Activated T-cell treated with anti-CD3 and anti-CD28 coated beads, Interleukin-2, amount 50 U/mL, for 72 hours (primary cell): ENCODE results near the gene PEX10. TPM values are rescaled to one million over a fixed set of nuclear protein-coding genes. Genes with fewer than 3 reads are reported as not detected.

ENCODE experiments used
- ATAC-seq, 2 donors: fragments of 150-1000 bp; cut with Tn5 transposase; replicated peaks in 1 of 2; 2 replicates each; pipeline ENCODE4 v1.10.0; 2021; ENCODE audit warnings: moderate library complexity in 2 of 2, mild to moderate bottlenecking in 1 of 2
- DNase-seq, 2 donors: peaks; one replicate each; pipeline ENCODE4 v3.0.0; 2021 to 2022; ENCODE audit warnings: mixed read lengths in 1 of 2
- H3K27ac Mint-ChIP-seq: one replicate; pipeline ENCODE4 v1.8.0; 2022; ENCODE audit warnings: mild to moderate bottlenecking, moderate library complexity, mixed read lengths
- H3K27me3 Mint-ChIP-seq: one replicate; pipeline ENCODE4 v1.8.0; 2022; ENCODE audit warnings: low read depth, mixed read lengths
- H3K36me3 Mint-ChIP-seq, 2 donors: one replicate each; pipeline ENCODE4 v1.8.0; 2022; ENCODE audit warnings: mixed read lengths in 2 of 2, mild to moderate bottlenecking in 1 of 2; ENCODE audit not compliant: insufficient read depth in 2 of 2
- H3K4me1 Mint-ChIP-seq: one replicate; pipeline ENCODE4 v1.8.0; 2022; ENCODE audit warnings: low read depth, mixed read lengths
- H3K4me3 Mint-ChIP-seq, 2 donors: one replicate each; pipeline ENCODE4 v1.8.0; 2022; ENCODE audit warnings: mild to moderate bottlenecking in 2 of 2, mixed read lengths in 2 of 2, moderate library complexity in 2 of 2
- H3K9me3 Mint-ChIP-seq, 2 donors: one replicate each; pipeline ENCODE4 v1.8.0; 2022; ENCODE audit warnings: mixed read lengths in 2 of 2
- total RNA-seq, 2 donors: library from RNA; stranded (reverse); gene quantifications; one replicate each; pipeline ENCODE4 v1.2.3, GENCODE V29; 2022

The PEX10 gene
- total RNA-seq, 2 donors from 2014 or later: 10.2 to 11.4 TPM

GRCh38 chr1:2374252-2375155, 37.9 kb downstream of the PEX10 start:
- DNase-seq (no peak), ATAC-seq (no peak)
- H3K4me3 Mint-ChIP-seq: no peak overlapping the region
- H3K9me3 Mint-ChIP-seq: no peaks in the 10 kb centered on the region
- no peak overlapping the region for H3K27ac Mint-ChIP-seq
- H3K36me3 Mint-ChIP-seq: no peaks in the 10 kb centered on the region
- H3K27me3 Mint-ChIP-seq: no peaks in the 10 kb centered on the region
- H3K4me1 Mint-ChIP-seq: no peaks in the 10 kb centered on the region

DNA sequence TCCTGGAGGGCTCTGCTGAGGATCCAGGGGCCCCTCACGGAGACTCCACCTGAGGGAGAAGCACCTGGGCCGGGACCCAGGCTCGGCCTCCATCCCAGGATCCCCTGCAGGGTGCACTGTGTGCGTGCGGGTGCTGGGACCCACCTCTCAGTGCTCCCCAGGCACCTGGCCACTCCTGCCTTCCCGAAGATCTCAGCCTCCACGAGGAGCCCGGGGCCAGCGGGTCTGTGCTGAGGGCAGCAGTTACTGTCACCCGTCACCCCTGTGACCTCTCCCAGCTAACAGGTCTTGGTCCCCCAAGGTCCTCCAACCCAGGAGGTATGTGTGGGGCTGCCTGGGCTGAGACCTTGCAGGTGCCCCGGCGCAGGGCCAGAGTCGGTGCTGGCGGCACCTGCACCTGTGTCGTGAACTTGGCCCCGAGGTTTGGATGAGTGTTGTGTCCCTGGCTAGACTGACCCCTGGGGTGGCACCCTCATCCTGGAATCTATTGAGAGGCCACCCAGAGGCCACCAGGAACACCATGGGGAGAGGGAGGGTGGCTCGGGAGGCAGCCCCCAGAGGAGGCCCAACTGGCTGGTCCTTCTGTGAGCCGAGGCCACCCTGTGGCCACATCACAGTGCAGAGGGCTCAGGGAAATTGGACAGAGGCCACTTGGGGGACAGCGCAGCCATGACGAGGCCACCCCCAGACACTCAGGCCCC, 38.7 kb downstream of the PEX10 start:
- Mint-ChIP-seq H3K4me1 (no peaks in the 10 kb centered on the region), H3K27ac (no peak overlapping the region), H3K27me3 (no peaks in the 10 kb centered on the region), H3K36me3 (no peaks in the 10 kb centered on the region), H3K4me3 (no peak overlapping the region), H3K9me3 (no peaks in the 10 kb centered on the region)
- DNase-seq (no peak), ATAC-seq (no peak)

GRCh38 chr1:2372551-2373490, 39.5 kb downstream of the PEX10 start:
- no peaks in the 10 kb centered on the region for H3K4me1 Mint-ChIP-seq
- DNase-seq (no peak), ATAC-seq (no peak)
- H3K9me3 Mint-ChIP-seq: no peaks in the 10 kb centered on the region
- H3K36me3 Mint-ChIP-seq: no peaks in the 10 kb centered on the region
- no peaks in the 10 kb centered on the region for H3K27me3 Mint-ChIP-seq
- no peak overlapping the region for H3K4me3 Mint-ChIP-seq
- no peak overlapping the region for H3K27ac Mint-ChIP-seq

GRCh38 chr1:2368053-2368744, 44.2 kb downstream of the PEX10 start:
- H3K4me1 Mint-ChIP-seq: no peaks in the 10 kb centered on the region
- H3K36me3 Mint-ChIP-seq: peaks cover 2 to 3% of the 10 kb centered on the region in 2 donors
- H3K27ac Mint-ChIP-seq: no peak overlapping the region
- no peak overlapping the region for H3K4me3 Mint-ChIP-seq
- ATAC-seq: no peak
- no peak for DNase-seq
- H3K27me3 Mint-ChIP-seq: no peaks in the 10 kb centered on the region
- H3K9me3 Mint-ChIP-seq: peaks cover 3 to 4% of the 10 kb centered on the region in 2 donors

DNA sequence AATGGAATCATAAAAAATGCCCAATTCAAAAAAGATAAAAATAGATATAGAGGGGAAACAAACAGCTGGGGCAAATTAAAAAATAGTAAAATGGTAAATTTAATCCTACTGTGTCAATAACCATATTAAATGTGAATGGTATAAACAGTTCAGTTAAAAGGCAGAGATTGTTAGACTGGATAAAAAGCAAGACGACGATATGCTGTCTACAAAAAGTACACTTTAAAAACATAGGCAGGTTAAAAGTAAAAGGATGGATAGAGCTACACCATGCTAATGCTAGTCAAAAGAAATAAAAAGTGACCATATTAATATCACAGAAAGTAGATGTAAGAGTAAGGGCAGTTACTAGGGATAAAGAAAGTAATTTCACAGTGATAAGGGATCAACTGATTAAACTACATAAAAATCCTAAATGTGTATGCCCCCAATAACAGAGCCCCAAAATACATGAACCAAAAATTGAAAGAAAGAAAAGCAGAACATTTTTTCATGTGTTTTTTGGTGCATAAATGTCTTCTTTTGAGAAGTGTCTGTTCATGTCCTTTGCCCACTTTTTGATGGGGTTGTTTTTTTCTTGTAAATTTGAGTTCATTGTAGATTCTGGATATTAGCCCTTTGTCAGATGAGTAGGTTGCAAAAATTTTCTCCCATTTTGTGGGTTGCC, 48.4 kb downstream of the PEX10 start:
- H3K9me3 Mint-ChIP-seq: peaks cover 4 to 6% of the 10 kb centered on the region in 2 donors
- DNase-seq: no peak
- no peaks in the 10 kb centered on the region for H3K27me3 Mint-ChIP-seq
- no peak for ATAC-seq
- peaks cover 4 to 5% of the 10 kb centered on the region in 2 donors for H3K36me3 Mint-ChIP-seq
- H3K27ac Mint-ChIP-seq: no peak overlapping the region
- H3K4me1 Mint-ChIP-seq: no peaks in the 10 kb centered on the region
- H3K4me3 Mint-ChIP-seq: no peak overlapping the region

GRCh38 chr1:2360588-2361364, 51.6 kb downstream of the PEX10 start:
- Mint-ChIP-seq H3K27me3 (no peaks in the 10 kb centered on the region), H3K27ac (no peak overlapping the region), H3K4me1 (no peaks in the 10 kb centered on the region), H3K36me3 (peaks cover 4 to 5% of the 10 kb centered on the region in 2 donors), H3K9me3 (peaks cover 4 to 6% of the 10 kb centered on the region in 2 donors), H3K4me3 (no peak overlapping the region)
- DNase-seq (no peak), ATAC-seq (no peak)

GRCh38 chr1:2358651-2359640, 53.4 kb downstream of the PEX10 start:
- H3K36me3 Mint-ChIP-seq: peaks cover 2 to 5% of the 10 kb centered on the region in 2 donors
- H3K27ac Mint-ChIP-seq: no peak overlapping the region
- H3K4me3 Mint-ChIP-seq: no peak overlapping the region

DNA sequence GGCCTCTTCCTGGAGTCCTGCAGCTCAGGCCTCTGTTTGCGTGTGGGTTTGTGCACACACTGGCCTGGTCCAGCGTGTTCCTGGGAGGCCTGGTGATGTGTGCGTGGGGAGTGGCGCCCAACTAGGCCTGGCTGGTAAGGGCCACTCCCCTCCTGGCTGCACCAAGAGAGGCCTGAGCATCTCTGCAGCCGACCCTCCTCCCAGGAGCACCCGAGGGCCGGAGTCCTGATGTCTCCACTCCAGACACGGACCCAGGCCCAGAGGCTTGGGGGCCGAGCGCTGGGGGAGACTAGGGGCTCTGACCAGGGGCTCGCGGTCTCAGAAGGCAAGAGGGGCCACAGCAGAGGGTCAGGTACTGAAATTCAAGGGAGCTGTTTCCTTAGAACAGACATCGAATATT, 54.3 kb downstream of the PEX10 start:
- Mint-ChIP-seq H3K4me1 (no peaks in the 10 kb centered on the region), H3K9me3 (peaks cover 0 to 4% of the 10 kb centered on the region in 2 donors), H3K27ac (no peak overlapping the region), H3K27me3 (no peaks in the 10 kb centered on the region), H3K4me3 (no peak overlapping the region), H3K36me3 (peaks cover under 1 to 2% of the 10 kb centered on the region in 2 donors)
- ATAC-seq: no peak
- no peak for DNase-seq

More at GRCh38 chr1:2358651-2359640, 53.4 kb downstream of the PEX10 start:
- Mint-ChIP-seq H3K9me3 (peaks cover 2 to 6% of the 10 kb centered on the region in 2 donors), H3K27me3 (no peaks in the 10 kb centered on the region), H3K4me1 (no peaks in the 10 kb centered on the region)
- ATAC-seq (no peak), DNase-seq (no peak)

DNA sequence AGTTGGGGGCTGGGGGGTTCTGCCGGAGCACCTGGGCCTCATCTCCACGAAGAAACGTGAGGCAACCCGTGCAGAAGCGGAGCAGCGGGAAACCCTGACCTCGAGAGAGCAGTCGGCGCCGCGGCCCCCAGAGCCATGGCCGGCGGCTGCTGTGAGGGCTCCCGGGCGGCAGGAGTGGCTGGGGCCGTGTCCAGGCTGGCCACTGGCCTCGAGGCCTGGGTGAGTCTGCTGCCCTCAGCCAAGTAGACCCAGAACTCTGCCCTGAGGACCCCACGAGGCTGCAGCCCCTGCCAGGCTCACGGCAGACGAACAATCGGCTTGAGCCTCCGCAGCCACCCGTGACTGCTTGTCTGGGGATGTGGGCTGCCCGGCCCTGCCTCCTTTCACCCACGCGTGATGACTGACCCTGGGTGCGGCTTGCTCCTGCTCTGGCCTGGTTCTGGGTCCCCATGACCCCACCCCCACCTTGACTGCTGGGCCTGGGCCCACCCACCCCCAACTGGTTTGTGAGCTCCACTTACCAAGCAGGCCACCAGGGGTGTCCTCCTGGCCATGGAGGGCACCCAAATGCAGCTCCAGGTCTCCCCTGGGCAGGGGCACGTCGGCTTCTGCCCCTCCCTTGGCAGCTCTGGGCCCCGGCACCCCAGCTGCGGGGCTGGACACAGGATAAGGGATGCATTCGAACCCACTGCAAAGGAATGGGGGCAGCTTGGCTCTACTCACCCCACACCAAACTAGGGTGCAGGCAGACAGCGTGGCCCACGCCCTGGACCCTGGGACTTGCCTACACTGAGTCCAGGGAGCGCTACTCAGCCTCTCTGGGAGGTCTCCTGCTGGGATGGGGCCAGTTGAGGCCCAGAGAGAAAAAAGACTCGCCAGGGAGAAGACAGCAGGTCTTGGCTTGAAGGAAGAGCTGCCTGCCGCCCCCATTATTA, 55.2 kb downstream of the PEX10 start:
- ATAC-seq (no peak), DNase-seq (no peak)
- Mint-ChIP-seq H3K36me3 (peaks cover 0 to under 1% of the 10 kb centered on the region in 2 donors), H3K9me3 (peaks cover 0 to under 1% of the 10 kb centered on the region in 2 donors), H3K27ac (no peak overlapping the region), H3K4me1 (no peaks in the 10 kb centered on the region), H3K4me3 (no peak overlapping the region), H3K27me3 (no peaks in the 10 kb centered on the region)

DNA sequence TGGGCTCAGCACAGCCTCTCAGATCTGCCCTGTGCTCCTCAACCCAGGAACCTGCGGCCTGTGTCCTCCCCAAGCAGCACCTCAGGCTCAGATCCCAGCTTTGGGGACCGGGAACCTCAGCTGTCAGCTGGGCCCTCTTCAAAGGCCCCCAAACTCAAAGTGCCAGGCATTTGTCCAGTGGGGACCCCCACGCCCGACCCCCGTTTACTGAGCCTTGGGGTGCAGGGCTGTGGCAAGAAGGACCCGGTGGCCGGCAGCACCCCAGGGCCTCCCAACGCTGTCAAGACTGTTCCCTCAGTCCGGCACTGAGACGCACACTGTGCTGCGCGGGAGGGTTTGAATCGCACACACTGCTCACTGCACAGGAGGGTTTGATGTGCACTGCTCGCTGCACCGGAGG, 56.0 kb downstream of the PEX10 start:
- H3K27me3 Mint-ChIP-seq: no peaks in the 10 kb centered on the region
- H3K4me1 Mint-ChIP-seq: no peaks in the 10 kb centered on the region
- H3K4me3 Mint-ChIP-seq: no peak overlapping the region
- no peak overlapping the region for H3K27ac Mint-ChIP-seq
- H3K36me3 Mint-ChIP-seq: no peaks in the 10 kb centered on the region
- H3K9me3 Mint-ChIP-seq: no peaks in the 10 kb centered on the region
- no peak for DNase-seq
- ATAC-seq: no peak
